Parathyroid adenoma (tissue), 2 donors: ENCODE results near the gene DFFB.

ENCODE experiments used
- H2AFZ ChIP-seq: fragments of 300-600 bp; sonication (generic); one replicate; pipeline ENCODE4 v1.7.0; 2017; ENCODE audit warnings: antibody characterized with exemption, mild to moderate bottlenecking
- H3K27ac ChIP-seq: fragments of 300-600 bp; sonication (generic); one replicate; pipeline ENCODE4 v1.7.0; 2017
- H3K27me3 ChIP-seq: fragments of 300-600 bp; sonication (generic); one replicate; pipeline ENCODE4 v1.7.0; 2017; ENCODE audit warnings: low read length; ENCODE audit not compliant: control insufficient read depth, insufficient read depth
- H3K36me3 ChIP-seq: fragments of 300-600 bp; sonication (generic); one replicate; pipeline ENCODE4 v1.7.0; 2017; ENCODE audit warnings: low read length; ENCODE audit not compliant: control insufficient read depth, insufficient read depth
- H3K4me1 ChIP-seq: fragments of 300-600 bp; sonication (generic); one replicate; pipeline ENCODE4 v1.7.0; 2017; ENCODE audit warnings: control low read depth
- H3K4me2 ChIP-seq: fragments of 300-600 bp; sonication (generic); one replicate; pipeline ENCODE4 v1.7.0; 2017; ENCODE audit warnings: low read length
- H3K4me3 ChIP-seq: fragments of 300-600 bp; sonication (generic); one replicate; pipeline ENCODE4 v1.7.0; 2017; ENCODE audit warnings: low read depth, low read length
- H3K79me2 ChIP-seq: fragments of 300-600 bp; sonication (generic); one replicate; pipeline ENCODE4 v1.7.0; 2017; ENCODE audit warnings: control low read depth
- H3K9ac ChIP-seq: fragments of 300-600 bp; sonication (generic); one replicate; pipeline ENCODE4 v1.7.0; 2017; ENCODE audit warnings: mild to moderate bottlenecking
- H3K9me3 ChIP-seq: fragments of 300-600 bp; sonication (generic); one replicate; pipeline ENCODE4 v1.7.0; 2017; ENCODE audit warnings: low read length; ENCODE audit not compliant: control insufficient read depth
- TF ChIP-seq, protein P1 (sequence below): fragments of 300-600 bp; sonication (generic); IDR thresholded peaks from one replicate; pipeline ENCODE4 v1.7.0; 2017; ENCODE audit warnings: antibody characterized with exemption, mild to moderate bottlenecking
- donor health status: primary hyperparathyroidism.

The DFFB gene

GRCh38 chr1:3847081-3847480, 10.2 kb upstream of the DFFB start:
- Histone ChIP-seq H3K4me1 (no peaks in the 10 kb centered on the region), H2AFZ (no peak overlapping the region), H3K9me3 (no peaks in the 10 kb centered on the region), H3K27ac (no peak overlapping the region), H3K9ac (no peak overlapping the region), H3K4me2 (no peak overlapping the region), H3K36me3 (no peaks in the 10 kb centered on the region), H3K79me2 (no peaks in the 10 kb centered on the region), H3K4me3 (no peak overlapping the region), H3K27me3 (no peaks in the 10 kb centered on the region)
- TF ChIP-seq, protein P1, sequence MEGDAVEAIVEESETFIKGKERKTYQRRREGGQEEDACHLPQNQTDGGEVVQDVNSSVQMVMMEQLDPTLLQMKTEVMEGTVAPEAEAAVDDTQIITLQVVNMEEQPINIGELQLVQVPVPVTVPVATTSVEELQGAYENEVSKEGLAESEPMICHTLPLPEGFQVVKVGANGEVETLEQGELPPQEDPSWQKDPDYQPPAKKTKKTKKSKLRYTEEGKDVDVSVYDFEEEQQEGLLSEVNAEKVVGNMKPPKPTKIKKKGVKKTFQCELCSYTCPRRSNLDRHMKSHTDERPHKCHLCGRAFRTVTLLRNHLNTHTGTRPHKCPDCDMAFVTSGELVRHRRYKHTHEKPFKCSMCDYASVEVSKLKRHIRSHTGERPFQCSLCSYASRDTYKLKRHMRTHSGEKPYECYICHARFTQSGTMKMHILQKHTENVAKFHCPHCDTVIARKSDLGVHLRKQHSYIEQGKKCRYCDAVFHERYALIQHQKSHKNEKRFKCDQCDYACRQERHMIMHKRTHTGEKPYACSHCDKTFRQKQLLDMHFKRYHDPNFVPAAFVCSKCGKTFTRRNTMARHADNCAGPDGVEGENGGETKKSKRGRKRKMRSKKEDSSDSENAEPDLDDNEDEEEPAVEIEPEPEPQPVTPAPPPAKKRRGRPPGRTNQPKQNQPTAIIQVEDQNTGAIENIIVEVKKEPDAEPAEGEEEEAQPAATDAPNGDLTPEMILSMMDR: no peak

DNA sequence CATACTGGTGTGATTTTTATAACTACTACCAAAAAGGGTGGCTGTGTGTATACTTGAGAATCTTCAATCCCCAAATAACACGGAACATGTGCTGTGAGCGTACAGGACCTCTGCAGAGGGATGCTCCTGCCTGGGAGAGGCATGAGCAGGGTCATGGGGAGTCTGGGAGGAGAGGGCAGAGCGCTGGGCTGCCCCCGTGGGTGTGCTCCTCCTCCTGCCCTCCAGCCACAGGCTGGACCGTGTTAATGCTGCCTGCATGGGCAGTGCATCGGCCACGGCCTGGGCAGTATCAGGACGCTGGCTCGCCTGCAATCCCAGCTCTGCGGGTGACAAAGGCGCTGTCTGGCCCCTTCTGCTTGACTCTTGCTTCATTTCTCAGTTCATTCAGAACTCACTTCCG, 6.4 kb upstream of the DFFB start:
- no peak overlapping the region for H3K4me3 ChIP-seq
- no peak overlapping the region for H3K27ac ChIP-seq
- no peaks in the 10 kb centered on the region for H3K27me3 ChIP-seq
- no peaks in the 10 kb centered on the region for H3K9me3 ChIP-seq
- TF ChIP-seq, protein P1: no peak
- no peak overlapping the region for H3K9ac ChIP-seq
- H2AFZ ChIP-seq: no peak overlapping the region
- no peak overlapping the region for H3K4me2 ChIP-seq
- H3K36me3 ChIP-seq: no peaks in the 10 kb centered on the region
- H3K79me2 ChIP-seq: peaks cover 6% of the 10 kb centered on the region
- H3K4me1 ChIP-seq: peaks cover 4% of the 10 kb centered on the region

- H3K4me3 ChIP-seq: no peak overlapping the region
- H3K79me2 ChIP-seq: peaks cover 9% of the 10 kb centered on the region
- no peak overlapping the region for H2AFZ ChIP-seq
- H3K27ac ChIP-seq: no peak overlapping the region
- H3K27me3 ChIP-seq: no peaks in the 10 kb centered on the region
- H3K9ac ChIP-seq: no peak overlapping the region
- H3K9me3 ChIP-seq: no peaks in the 10 kb centered on the region
- TF ChIP-seq, protein P1: no peak
- H3K4me1 ChIP-seq: peaks cover 5% of the 10 kb centered on the region
- no peaks in the 10 kb centered on the region for H3K36me3 ChIP-seq
- no peak overlapping the region for H3K4me2 ChIP-seq
These were observed 6.0 kb upstream of the DFFB start for GRCh38 chr1:3851292-3851691.

DNA sequence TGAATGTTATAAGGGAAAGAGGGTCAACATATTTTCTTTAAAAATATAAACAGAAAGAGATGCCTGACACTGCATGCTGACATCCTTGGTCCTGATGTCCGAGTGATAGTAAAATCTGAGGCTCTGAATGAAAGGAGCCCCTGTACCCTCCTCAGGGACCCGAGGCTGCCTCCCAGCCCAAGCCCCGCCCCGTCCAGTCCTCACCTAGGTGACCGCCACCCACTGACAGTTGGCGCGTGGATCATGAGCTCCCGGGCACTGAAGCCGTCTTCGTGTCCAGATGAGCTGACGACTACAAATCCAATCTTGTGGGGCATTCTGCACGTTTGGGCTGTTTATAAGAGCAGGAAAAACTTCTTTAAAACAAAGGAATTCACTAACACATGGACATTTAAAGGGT, 5.2 kb upstream of the DFFB start:
- no peaks in the 10 kb centered on the region for H3K9me3 ChIP-seq
- H3K4me2 ChIP-seq: no peak overlapping the region
- no peak overlapping the region for H3K27ac ChIP-seq
- H3K27me3 ChIP-seq: no peaks in the 10 kb centered on the region
- no peak overlapping the region for H2AFZ ChIP-seq
- H3K79me2 ChIP-seq: peaks cover 9% of the 10 kb centered on the region
- no peaks in the 10 kb centered on the region for H3K36me3 ChIP-seq
- H3K4me3 ChIP-seq: no peak overlapping the region
- no peak overlapping the region for H3K9ac ChIP-seq
- TF ChIP-seq, protein P1: no peak
- peaks cover 5% of the 10 kb centered on the region for H3K4me1 ChIP-seq

GRCh38 chr1:3852711-3853485, 4.4 kb upstream of the DFFB start:
- Histone ChIP-seq H3K9me3 (no peaks in the 10 kb centered on the region), H3K27me3 (no peaks in the 10 kb centered on the region), H3K27ac (no peak overlapping the region), H3K4me2 (no peak overlapping the region), H3K79me2 (peaks cover 9% of the 10 kb centered on the region), H3K9ac (no peak overlapping the region), H3K36me3 (no peaks in the 10 kb centered on the region), H3K4me1 (peaks cover 5% of the 10 kb centered on the region), H2AFZ (no peak overlapping the region), H3K4me3 (no peak overlapping the region)
- TF ChIP-seq, protein P1: no peak
